GM19099 (cell line): Measurements from ENCODE around the gene TTLL9.

Experiments used
- POLR2A ChIP-seq: IDR thresholded peaks from 3 replicates; pipeline ENCODE4 v1.6.1; 2011; ENCODE audit warnings: low read depth; ENCODE audit not compliant: insufficient read length; ENCODE audit errors: extremely low read depth

Gene TTLL9

DNA sequence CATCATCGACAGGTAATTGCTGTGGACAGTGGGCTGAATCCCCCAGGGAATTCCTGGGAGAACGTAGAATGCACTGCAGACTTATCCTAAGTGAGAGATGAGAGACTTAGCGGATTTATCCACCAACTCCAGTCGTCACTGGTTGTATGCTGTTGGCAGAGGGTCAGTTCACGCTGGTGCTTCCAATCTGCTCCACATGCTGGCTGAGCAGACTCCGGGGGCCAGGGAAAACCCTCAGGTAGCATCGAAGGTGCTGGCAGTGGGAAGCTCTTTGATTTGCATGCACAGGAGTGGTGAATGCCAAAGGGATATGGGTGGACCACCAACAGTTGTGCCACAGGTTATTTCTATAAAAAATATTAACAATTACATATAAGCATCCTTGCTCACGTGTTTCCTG is 20.2 kb downstream of the TTLL9 start:
- TF ChIP-seq POLR2A: no peak

- peak; percentile 50 for TF ChIP-seq POLR2A
These were observed 24.7 kb downstream of the TTLL9 start for GRCh38 chr20:31894980-31895675.

DNA sequence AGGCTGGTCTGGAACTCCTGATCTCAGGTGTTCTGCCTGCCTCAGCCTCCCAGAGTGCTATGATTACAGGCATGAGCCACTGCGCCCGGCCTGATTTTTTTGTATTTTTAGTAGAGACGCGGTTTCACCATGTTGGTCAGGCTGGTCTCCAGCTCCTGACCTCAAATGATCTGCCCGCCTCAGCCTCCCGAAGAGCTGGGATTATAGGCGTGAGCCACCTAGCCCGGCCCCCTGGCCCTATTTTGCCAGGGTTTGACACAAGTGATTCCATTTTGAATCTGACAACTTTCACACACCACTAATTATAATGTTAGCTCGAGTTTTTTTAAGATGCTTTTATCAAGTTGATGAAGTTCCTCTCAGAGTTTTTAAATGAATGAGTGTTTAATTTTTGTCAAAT is 25.6 kb downstream of the TTLL9 start:
- no peak for TF ChIP-seq POLR2A

DNA sequence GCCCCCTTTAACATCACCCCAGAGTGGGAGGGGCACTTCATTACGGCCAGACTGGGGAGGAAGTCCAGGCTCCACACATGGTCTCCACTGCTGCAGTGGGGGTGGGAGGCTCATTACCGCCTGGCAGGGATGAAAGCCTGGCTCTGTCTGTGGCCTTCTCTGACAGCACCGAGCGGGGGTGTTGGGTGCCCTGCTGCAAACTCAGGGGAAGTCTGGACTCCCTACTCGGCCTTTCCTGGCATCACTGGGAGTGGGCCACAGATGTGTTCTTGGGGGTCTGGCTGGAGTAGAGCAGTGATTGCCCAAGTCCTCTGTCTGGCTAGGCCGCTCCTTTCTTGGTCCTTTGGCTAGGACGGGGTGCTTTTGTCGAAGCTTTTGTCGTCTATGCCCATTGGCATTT is 27.1 kb downstream of the TTLL9 start:
- no peak for TF ChIP-seq POLR2A

DNA sequence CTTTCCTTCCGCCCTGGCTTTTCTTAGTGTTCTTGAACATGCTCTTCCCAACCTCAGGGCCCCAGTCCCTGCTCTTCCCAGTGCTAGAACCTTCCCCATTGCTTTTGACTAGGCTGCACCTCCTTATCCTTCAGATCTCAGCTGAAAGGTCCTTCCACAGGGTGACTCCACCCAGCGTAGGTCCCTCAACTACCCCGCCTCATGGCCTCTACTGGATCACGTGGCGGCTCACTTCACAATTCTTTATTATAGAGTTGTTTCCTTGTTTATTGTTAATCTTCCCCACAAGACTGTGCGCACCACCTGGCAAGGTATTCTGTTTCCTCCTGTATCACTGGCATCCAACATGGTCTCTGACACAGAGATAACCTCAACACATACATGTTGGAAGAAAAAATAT is 31.2 kb downstream of the TTLL9 start:
- TF ChIP-seq POLR2A: no peak

- TF ChIP-seq POLR2A: no peak
These were observed 33.4 kb downstream of the TTLL9 start for GRCh38 chr20:31903627-31904386.

DNA sequence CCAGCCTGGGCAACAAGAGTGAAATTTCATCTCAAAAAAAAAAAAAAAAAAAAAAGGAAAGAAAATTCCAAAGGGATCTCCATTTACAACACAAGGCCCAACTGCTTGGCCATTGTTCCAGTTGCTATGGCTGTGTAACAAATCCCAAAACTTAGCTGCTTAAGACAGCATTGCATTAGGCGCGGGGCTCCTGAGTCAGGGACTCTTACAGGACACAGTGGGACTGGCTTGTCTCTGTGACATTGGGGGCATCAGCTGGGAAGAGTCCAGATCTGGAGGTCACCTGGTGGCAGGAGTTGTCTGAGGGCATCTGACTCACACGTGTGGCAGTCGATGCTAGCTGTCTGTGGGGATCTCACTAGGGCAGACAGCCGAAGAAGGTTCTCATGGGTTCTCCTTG is 35.6 kb downstream of the TTLL9 start:
- no peak for TF ChIP-seq POLR2A

DNA sequence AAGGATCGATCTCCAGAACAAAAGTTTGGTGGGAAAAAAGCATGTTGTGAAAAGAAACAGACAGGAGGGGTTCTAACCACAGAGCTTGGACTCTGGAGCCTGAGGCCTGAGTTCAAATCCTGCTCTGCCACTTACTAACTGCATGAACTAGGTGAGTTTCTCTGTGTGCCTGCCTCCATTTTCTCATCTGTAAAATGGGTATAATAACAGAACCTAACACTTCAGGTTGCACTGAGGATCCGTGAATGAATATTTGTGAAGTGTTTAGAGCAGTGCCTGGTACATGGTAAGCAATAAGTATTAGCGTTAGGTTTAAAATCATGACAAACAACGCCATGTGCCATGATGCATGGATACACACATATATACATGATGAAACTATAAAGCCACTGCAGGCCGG is 36.6 kb downstream of the TTLL9 start:
- no peak for TF ChIP-seq POLR2A

- TF ChIP-seq POLR2A: no peak
These were observed 37.6 kb downstream of the TTLL9 start for GRCh38 chr20:31908016-31908415.

DNA sequence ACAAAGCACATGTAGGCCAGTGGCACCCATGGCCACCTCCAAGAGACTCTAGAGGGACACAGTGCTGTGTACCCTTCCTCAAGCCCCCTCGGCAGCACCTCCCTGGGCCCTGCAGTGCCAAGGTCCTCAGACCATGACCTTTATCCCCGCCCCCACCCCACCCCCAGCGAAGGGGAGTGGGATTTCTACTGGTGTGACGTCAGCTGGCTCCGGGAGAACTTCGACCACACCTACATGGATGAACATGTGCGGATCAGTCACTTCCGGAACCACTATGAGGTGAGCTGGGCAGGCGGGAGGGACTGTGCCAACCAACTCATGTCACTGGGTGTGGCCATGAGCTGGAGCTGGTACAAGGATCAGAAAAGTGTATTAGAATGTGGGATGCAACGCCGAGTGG is 38.0 kb downstream of the TTLL9 start:
- no peak for TF ChIP-seq POLR2A

DNA sequence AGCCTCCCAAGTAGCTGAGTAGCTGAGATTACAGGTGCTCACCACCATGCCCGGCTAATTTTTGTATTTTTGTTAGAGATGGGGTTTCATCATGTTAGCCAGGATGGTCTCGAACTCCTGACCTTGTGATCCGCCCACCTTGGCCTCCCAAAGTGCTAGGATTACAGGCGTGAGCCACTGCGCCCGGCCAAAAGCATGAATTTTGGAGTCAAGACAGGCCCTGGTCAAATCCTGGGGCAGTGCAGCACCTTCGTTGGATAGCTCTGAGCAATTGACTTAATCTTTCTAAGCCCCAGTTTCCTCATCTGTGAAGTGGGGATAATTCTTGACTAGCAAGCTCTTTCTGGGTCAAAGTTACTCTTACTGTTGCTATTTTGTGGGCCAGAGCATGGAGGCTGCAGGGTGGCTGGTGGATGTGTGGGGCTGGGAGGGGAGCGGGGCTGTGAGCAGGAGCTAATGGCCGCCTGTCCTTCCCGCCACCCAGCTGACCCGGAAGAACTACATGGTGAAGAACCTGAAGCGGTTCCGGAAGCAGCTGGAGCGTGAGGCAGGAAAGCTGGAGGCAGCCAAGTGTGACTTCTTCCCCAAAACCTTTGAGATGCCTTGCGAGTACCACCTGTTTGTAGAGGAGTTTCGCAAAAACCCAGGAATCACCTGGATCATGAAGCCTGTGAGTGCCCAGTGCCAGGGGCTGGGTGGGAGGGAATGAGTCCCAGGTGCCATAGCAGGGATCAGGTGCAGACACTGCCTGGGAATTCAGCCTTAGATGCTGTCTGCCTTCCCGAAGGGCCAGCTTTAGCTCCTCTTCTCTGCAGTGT is 39.0 kb downstream of the TTLL9 start:
- no peak for TF ChIP-seq POLR2A

DNA sequence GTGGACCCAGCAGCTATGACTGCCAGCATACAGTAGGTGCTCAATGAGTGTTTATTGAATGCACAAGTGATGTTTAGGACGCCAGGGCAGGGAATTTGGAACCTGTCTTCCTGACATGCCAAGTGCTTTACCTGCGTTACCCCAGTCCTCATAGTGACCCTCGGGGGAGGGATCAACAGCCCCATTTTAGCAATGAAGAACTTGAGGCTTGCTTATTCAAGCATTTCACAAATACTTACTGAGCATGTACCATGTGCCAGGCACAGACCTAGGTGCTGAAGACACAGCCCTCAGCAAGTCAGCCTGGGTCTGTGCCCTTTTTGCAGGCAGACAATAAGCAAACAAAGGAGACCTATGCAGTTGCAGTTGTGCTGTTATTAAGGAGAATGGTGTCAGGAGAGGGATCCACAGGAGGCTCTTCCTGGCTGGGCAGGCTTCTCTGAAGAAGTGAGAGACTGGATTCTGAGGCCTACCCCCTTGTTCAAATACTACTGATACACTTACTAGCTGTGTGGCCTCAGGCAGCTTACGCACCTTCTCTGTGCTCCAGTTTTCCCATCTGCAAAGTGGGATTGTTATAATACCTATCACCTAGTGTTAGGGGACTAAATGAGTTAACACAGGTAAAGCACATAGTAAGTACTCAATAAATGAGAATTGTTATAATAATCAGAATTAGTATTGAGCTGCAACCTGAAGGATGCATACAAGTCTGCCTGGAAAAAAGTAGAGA is 39.8 kb downstream of the TTLL9 start:
- TF ChIP-seq POLR2A: no peak

- TF ChIP-seq POLR2A: no peak
These were observed 43.2 kb downstream of the TTLL9 start for GRCh38 chr20:31913431-31914157.

DNA sequence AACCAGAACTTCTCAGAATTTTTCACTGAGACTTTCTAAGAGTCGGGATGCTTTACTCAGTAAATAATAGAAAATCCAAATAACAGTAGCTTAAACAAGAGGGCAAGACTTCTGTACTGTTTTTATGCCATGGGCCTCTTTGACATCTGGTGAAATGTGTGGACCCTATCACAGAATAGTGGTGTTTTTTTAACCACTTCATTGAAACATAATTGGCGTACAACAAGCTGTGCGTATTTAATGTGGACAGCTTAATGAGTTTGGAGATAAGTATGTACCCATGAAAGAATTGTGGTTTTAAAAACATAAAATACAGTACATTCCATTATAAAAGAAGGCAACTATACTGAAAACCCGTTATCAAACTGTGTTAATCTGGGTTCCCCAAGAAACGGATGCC is 43.7 kb downstream of the TTLL9 start:
- TF ChIP-seq POLR2A: no peak

- no peak for TF ChIP-seq POLR2A
These were observed 45.3 kb downstream of the TTLL9 start for GRCh38 chr20:31915491-31916280.
